ENCODE results near the gene ZNF674. TPM values are rescaled to one million over a fixed set of nuclear protein-coding genes. Genes with fewer than 3 reads are reported as not detected.

ZNF674 gene
- total and polyA plus RNA-seq, 2 of the 4 experiments (the other 2 are of a cell fraction), result 2.2 to 13.4 TPM

- in situ Hi-C loops (cut with MboI; ENCODE audit: low sequenced_read_pairs) (no loop called here), dilution Hi-C loops (cut with HindIII; ENCODE audit: low sequenced_read_pairs, unreplicated experiment) (no loop called here), intact Hi-C loops (cut with micrococcal nuclease) (no loop called here)
- H3K4me3 ChIP-seq (ENCODE audit: insufficient read depth, low read depth, low read length), result no peak overlapping the region
- H3K27ac ChIP-seq (ENCODE audit: insufficient read depth, low read length), result no peak overlapping the region
- no peak for DNase-seq
- no peak overlapping the region for H2BK120ac ChIP-seq (ENCODE audit: low read depth, low read length)
- H3K9me1 ChIP-seq (ENCODE audit: insufficient read depth, low read length), result no peaks in the 10 kb centered on the region; the same call in 1 of the 2 replicates
- H3K9ac ChIP-seq (ENCODE audit: low read depth, low read length), result no peak overlapping the region
- no peak overlapping the region for H3K56ac ChIP-seq (ENCODE audit: extremely low read depth, insufficient read depth, low read length)
- H4K8ac ChIP-seq (ENCODE audit: low read depth in 2 of 2, low read length in 2 of 2), result no peak overlapping the region
- ATAC-seq (ENCODE audit: low read depth), result no peak
- no peak overlapping the region for H2BK5ac ChIP-seq (ENCODE audit: low read depth, low read length, poor library complexity, severe bottlenecking)
- no peaks in the 10 kb centered on the region for H4K20me1 ChIP-seq (ENCODE audit: insufficient read depth, low read length)
- no peak overlapping the region for H3K4ac ChIP-seq (ENCODE audit: low read depth, low read length)
- no peak overlapping the region for H2BK20ac ChIP-seq (ENCODE audit: low read depth, low read length)
- TF ChIP-seq SMC3 (IDR thresholded peaks at IDR 0.05; ENCODE audit: low read depth, low read length) (no peak), BHLHE40 (IDR thresholded peaks at IDR 0.05; ENCODE audit: low read depth, low read length) (no peak), FOS (IDR thresholded peaks at IDR 0.05; ENCODE audit: low read depth, low read length) (no peak), RCOR1 (IDR thresholded peaks at IDR 0.05; ENCODE audit: insufficient replicate concordance, low read length) (no peak), MAFK (IDR thresholded peaks at IDR 0.05; ENCODE audit: low read depth, low read length) (no peak), NFE2L2 (IDR thresholded peaks at IDR 0.05; ENCODE audit: low read depth, low read length) (no peak), MXI1 (IDR thresholded peaks at IDR 0.05; ENCODE audit: borderline replicate concordance, low read depth, low read length) (no peak), CEBPB (IDR thresholded peaks at IDR 0.05; ENCODE audit: low read depth, low read length) (no peak), RAD21 (IDR thresholded peaks at IDR 0.05; ENCODE audit: low read length) (no peak), POLR2A (IDR thresholded peaks at IDR 0.05; ENCODE audit: low read depth, low read length) (no peak), RFX5 (IDR thresholded peaks at IDR 0.05; ENCODE audit: low read depth, low read length) (no peak), CHD1 (IDR thresholded peaks at IDR 0.05; ENCODE audit: low read depth, low read length) (no peak), MAZ (IDR thresholded peaks at IDR 0.05; ENCODE audit: borderline replicate concordance, low read depth, low read length) (no peak), CTCF (conservative IDR thresholded peaks at IDR 0.05; ENCODE audit: low read depth, low read length) (no peak)
- TF ChIP-seq, protein P1, sequence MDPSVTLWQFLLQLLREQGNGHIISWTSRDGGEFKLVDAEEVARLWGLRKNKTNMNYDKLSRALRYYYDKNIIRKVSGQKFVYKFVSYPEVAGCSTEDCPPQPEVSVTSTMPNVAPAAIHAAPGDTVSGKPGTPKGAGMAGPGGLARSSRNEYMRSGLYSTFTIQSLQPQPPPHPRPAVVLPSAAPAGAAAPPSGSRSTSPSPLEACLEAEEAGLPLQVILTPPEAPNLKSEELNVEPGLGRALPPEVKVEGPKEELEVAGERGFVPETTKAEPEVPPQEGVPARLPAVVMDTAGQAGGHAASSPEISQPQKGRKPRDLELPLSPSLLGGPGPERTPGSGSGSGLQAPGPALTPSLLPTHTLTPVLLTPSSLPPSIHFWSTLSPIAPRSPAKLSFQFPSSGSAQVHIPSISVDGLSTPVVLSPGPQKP (IDR thresholded peaks at IDR 0.05; ENCODE audit: borderline replicate concordance, low read depth, low read length), result no peak
- TF ChIP-seq, protein P2, sequence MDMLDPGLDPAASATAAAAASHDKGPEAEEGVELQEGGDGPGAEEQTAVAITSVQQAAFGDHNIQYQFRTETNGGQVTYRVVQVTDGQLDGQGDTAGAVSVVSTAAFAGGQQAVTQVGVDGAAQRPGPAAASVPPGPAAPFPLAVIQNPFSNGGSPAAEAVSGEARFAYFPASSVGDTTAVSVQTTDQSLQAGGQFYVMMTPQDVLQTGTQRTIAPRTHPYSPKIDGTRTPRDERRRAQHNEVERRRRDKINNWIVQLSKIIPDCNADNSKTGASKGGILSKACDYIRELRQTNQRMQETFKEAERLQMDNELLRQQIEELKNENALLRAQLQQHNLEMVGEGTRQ (IDR thresholded peaks at IDR 0.05; ENCODE audit: low read depth, low read length), result no peak
- no TSS peak for BruUV-seq (replicated peaks)
- ChIA-PET CTCF (no interaction called here), POLR2A (ENCODE audit: unreplicated experiment) (no interaction called here)
- H3K23ac ChIP-seq (ENCODE audit: low read depth, low read length), result no peak overlapping the region
- peaks cover 0 to 2% of the 10 kb centered on the region in 2 experiments; a peak in 2 of 4 replicates for H3K79me1 ChIP-seq (ENCODE audit: low read depth in 1 of 2, low read length in 2 of 2)
- H4K91ac ChIP-seq (ENCODE audit: insufficient read depth, low read depth, low read length), result no peak overlapping the region
- H3K36me3 ChIP-seq (ENCODE audit: control insufficient read depth, insufficient read depth, low read length), result peaks cover 14% of the 10 kb centered on the region
- H3K4me2 ChIP-seq (ENCODE audit: low read depth, low read length), result no peak overlapping the region
- no peak overlapping the region for H3K14ac ChIP-seq (replicated peaks; ENCODE audit: low read depth, low read length)
- no peak overlapping the region for H2AK5ac ChIP-seq (ENCODE audit: low read depth, low read length)
- H3K9me3 ChIP-seq (ENCODE audit: control insufficient read depth, insufficient read depth, low read length), result no peaks in the 10 kb centered on the region
- no peaks in the 10 kb centered on the region for H3K27me3 ChIP-seq (ENCODE audit: control insufficient read depth, insufficient read depth, low read length)
- H3K4me1 ChIP-seq (ENCODE audit: control insufficient read depth, insufficient read depth, low read length), result no peaks in the 10 kb centered on the region
- H4K5ac ChIP-seq (ENCODE audit: low read depth, low read length), result no peak overlapping the region
- H2AK9ac ChIP-seq (replicated peaks; ENCODE audit: low read depth, low read length, poor library complexity), result no peak overlapping the region
- H2AFZ ChIP-seq (replicated peaks; ENCODE audit: low read length, poor library complexity), result no peak overlapping the region
- WGBS, 2 experiments (ENCODE audit: extremely low coverage in 2 of 2, insufficient read length in 1 of 2), result no CpG with 5 or more reads among the region's 2 CpGs
- H2BK15ac ChIP-seq (ENCODE audit: low read depth, low read length), result no peak overlapping the region
- H3K18ac ChIP-seq (ENCODE audit: low read depth, low read length), result no peak overlapping the region
These were observed 83.5 kb downstream of the ZNF674 start for GRCh38 chrX:46461660-46462191.

Data from IMR-90 (cell line).